Parathyroid adenoma (tissue), 2 donors: ENCODE data around the gene SLC41A3.
"Not testable (repeated sequence)": the region's sequence is repeated elsewhere in the genome, so short reads cannot be mapped to it uniquely, and the experiment has no call there.

Experiments
- H2AFZ ChIP-seq: fragments of 300-600 bp; sonication (generic); one replicate; pipeline ENCODE4 v1.7.0; 2017; ENCODE audit warnings: antibody characterized with exemption, mild to moderate bottlenecking
- H3K27ac ChIP-seq: fragments of 300-600 bp; sonication (generic); one replicate; pipeline ENCODE4 v1.7.0; 2017
- H3K27me3 ChIP-seq: fragments of 300-600 bp; sonication (generic); one replicate; pipeline ENCODE4 v1.7.0; 2017; ENCODE audit warnings: low read length; ENCODE audit not compliant: control insufficient read depth, insufficient read depth
- H3K36me3 ChIP-seq: fragments of 300-600 bp; sonication (generic); one replicate; pipeline ENCODE4 v1.7.0; 2017; ENCODE audit warnings: low read length; ENCODE audit not compliant: control insufficient read depth, insufficient read depth
- H3K4me1 ChIP-seq: fragments of 300-600 bp; sonication (generic); one replicate; pipeline ENCODE4 v1.7.0; 2017; ENCODE audit warnings: control low read depth
- H3K4me2 ChIP-seq: fragments of 300-600 bp; sonication (generic); one replicate; pipeline ENCODE4 v1.7.0; 2017; ENCODE audit warnings: low read length
- H3K4me3 ChIP-seq: fragments of 300-600 bp; sonication (generic); one replicate; pipeline ENCODE4 v1.7.0; 2017; ENCODE audit warnings: low read depth, low read length
- H3K79me2 ChIP-seq: fragments of 300-600 bp; sonication (generic); one replicate; pipeline ENCODE4 v1.7.0; 2017; ENCODE audit warnings: control low read depth
- H3K9ac ChIP-seq: fragments of 300-600 bp; sonication (generic); one replicate; pipeline ENCODE4 v1.7.0; 2017; ENCODE audit warnings: mild to moderate bottlenecking
- H3K9me3 ChIP-seq: fragments of 300-600 bp; sonication (generic); one replicate; pipeline ENCODE4 v1.7.0; 2017; ENCODE audit warnings: low read length; ENCODE audit not compliant: control insufficient read depth
- TF ChIP-seq, protein P1 (sequence below): fragments of 300-600 bp; sonication (generic); IDR thresholded peaks from one replicate; pipeline ENCODE4 v1.7.0; 2017; ENCODE audit warnings: antibody characterized with exemption, mild to moderate bottlenecking
- donor health status: primary hyperparathyroidism.

SLC41A3 gene

DNA sequence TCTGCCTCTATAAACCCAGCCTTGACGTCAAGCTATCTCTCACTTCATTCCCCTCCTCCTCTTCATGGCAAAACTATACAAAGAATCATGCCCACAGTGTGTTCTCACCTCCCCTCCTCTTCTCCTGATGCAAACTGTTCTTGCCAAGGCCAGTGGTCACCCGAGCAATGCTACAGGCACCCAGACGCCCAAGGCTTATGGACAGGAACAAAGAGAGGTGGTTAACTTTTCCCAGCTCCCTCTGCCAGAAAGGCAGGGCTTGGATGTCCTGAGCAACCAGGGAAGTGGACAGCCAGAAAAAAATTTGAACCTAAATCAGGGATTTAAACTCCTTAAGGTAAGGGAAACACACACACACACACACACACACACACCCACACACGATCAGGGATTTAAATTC, 5.1 kb downstream of the SLC41A3 start:
- TF ChIP-seq, protein P1, sequence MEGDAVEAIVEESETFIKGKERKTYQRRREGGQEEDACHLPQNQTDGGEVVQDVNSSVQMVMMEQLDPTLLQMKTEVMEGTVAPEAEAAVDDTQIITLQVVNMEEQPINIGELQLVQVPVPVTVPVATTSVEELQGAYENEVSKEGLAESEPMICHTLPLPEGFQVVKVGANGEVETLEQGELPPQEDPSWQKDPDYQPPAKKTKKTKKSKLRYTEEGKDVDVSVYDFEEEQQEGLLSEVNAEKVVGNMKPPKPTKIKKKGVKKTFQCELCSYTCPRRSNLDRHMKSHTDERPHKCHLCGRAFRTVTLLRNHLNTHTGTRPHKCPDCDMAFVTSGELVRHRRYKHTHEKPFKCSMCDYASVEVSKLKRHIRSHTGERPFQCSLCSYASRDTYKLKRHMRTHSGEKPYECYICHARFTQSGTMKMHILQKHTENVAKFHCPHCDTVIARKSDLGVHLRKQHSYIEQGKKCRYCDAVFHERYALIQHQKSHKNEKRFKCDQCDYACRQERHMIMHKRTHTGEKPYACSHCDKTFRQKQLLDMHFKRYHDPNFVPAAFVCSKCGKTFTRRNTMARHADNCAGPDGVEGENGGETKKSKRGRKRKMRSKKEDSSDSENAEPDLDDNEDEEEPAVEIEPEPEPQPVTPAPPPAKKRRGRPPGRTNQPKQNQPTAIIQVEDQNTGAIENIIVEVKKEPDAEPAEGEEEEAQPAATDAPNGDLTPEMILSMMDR = no peak
- H3K9me3 ChIP-seq = no peaks in the 10 kb centered on the region
- H3K27me3 ChIP-seq = no peaks in the 10 kb centered on the region
- H3K4me3 ChIP-seq = no peak overlapping the region
- H3K36me3 ChIP-seq = no peaks in the 10 kb centered on the region
- H3K4me2 ChIP-seq = no peak overlapping the region
- no peaks in the 10 kb centered on the region for H3K79me2 ChIP-seq
- H3K9ac ChIP-seq = no peak overlapping the region
- no peak overlapping the region for H2AFZ ChIP-seq
- no peak overlapping the region for H3K27ac ChIP-seq
- H3K4me1 ChIP-seq = no peaks in the 10 kb centered on the region

DNA sequence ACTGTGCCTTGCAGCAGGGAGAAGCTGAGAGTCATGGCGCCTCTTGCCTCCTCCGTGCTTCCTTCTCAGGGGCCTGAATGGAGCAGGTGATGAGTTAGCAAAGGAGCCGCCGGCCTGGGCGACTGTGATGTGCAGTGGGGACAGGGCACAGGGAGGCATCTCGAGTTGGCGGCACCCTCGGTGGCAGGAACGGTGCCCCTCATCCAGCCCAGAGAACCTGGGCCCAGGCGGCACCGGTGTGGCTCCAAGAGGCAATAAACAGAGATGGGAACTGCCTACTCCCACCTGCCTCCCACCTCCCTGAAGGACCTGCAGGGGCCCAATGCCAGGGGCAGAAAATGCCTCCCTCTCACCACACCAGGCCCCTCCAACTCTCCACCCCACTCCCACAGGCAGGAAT, 6.2 kb downstream of the SLC41A3 start:
- TF ChIP-seq, protein P1 = no peak
- no peaks in the 10 kb centered on the region for H3K9me3 ChIP-seq
- no peak overlapping the region for H3K4me3 ChIP-seq
- H3K27ac ChIP-seq = no peak overlapping the region
- no peak overlapping the region for H3K4me2 ChIP-seq
- H3K4me1 ChIP-seq = no peaks in the 10 kb centered on the region
- no peak overlapping the region for H2AFZ ChIP-seq
- H3K36me3 ChIP-seq = no peaks in the 10 kb centered on the region
- H3K9ac ChIP-seq = no peak overlapping the region
- H3K27me3 ChIP-seq = no peaks in the 10 kb centered on the region
- peaks cover 3% of the 10 kb centered on the region for H3K79me2 ChIP-seq

DNA sequence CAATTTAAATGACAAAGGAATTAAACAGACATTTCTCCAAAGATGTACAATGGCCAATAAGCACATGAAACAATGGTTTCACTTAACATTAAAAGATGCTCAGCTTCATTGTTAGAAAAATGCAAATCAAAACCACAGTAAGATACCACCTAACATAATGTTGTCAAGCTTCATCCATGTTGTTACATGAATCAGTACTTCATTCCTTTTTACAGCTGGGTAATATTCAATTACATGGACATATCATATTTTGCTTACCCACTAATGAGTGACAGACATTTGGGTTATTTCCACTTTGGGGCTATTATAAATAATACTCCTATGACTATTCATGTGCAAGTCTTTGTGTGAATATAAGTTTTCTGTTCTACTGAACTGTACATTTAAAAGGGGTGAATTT, 7.8 kb downstream of the SLC41A3 start:
- TF ChIP-seq, protein P1 = no peak
- Histone ChIP-seq H3K27ac (no peak overlapping the region), H3K36me3 (no peaks in the 10 kb centered on the region), H3K4me3 (no peak overlapping the region), H3K79me2 (peaks cover 5% of the 10 kb centered on the region), H2AFZ (no peak overlapping the region), H3K9me3 (no peaks in the 10 kb centered on the region), H3K27me3 (no peaks in the 10 kb centered on the region), H3K9ac (no peak overlapping the region), H3K4me1 (no peaks in the 10 kb centered on the region), H3K4me2 (no peak overlapping the region)

DNA sequence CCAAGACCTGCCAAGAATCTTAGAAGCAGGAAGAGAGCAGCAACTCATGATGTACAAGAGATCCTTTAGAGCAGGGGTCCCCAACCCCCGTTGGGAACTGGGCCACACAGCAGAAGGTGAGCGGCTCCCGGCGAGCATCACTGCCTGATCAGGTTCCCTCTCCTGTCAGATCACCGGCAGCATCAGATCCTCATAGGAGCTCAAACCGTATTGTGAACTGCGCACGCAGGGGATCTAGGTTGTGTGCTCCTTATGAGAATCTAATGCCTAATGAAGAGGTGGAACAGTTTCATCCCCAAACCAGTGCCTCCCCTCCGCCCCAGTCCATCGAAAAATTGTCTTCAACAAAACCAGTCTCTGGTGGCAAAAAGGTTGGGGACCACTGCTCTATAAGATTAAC, 13.8 kb downstream of the SLC41A3 start:
- no peaks in the 10 kb centered on the region for H3K4me1 ChIP-seq
- no peaks in the 10 kb centered on the region for H3K27me3 ChIP-seq
- no peak overlapping the region for H3K9ac ChIP-seq
- TF ChIP-seq, protein P1 = no peak
- H3K36me3 ChIP-seq = no peaks in the 10 kb centered on the region
- H3K9me3 ChIP-seq = no peaks in the 10 kb centered on the region
- peaks cover 5% of the 10 kb centered on the region for H3K79me2 ChIP-seq
- H3K4me2 ChIP-seq = no peak overlapping the region
- no peak overlapping the region for H3K4me3 ChIP-seq
- H3K27ac ChIP-seq = no peak overlapping the region
- H2AFZ ChIP-seq = no peak overlapping the region

DNA sequence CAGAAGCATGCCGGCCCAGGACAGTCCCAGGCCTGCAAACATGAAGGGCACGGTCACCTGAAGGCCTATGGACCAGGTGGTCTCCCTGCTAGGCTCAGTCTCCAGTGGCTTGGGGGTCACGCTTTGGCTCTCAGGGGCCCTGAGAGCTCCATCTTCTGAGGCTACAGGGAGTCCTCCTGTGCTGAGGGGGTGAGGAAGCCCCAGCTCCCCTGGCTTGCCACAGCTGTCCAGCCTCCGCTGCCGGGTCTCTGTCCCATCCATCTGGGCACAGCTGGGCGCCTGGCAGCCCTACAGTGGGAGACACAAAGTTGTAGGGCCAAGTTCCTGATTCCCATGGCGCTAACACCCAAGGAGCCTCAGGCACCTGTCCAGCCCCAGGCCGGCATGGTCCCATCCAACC, 16.0 kb downstream of the SLC41A3 start:
- Histone ChIP-seq H3K4me3 (no peak overlapping the region), H2AFZ (no peak overlapping the region), H3K79me2 (peaks cover 3% of the 10 kb centered on the region), H3K36me3 (no peaks in the 10 kb centered on the region), H3K27me3 (no peaks in the 10 kb centered on the region), H3K4me2 (no peak overlapping the region), H3K9me3 (no peaks in the 10 kb centered on the region), H3K27ac (no peak overlapping the region), H3K4me1 (no peaks in the 10 kb centered on the region), H3K9ac (no peak overlapping the region)
- TF ChIP-seq, protein P1 = no peak

DNA sequence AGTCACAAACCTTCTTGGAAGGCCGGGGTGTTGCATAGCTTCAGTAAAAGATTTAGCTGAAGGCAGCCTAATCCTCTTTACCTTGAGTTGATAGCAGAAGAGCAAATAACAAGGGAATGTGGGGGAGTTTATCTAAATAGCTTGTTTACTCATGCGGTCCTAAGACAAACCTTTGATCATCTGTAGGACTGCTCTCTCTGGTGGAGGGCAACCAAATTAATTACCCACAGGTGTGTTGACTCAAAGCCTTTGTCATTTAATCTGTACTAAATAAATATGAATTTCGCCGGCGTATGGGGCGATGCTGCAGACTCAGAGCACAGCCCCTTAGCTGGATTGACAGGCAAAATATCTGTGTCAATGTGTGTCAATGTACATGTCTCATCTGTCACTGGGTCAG, 17.2 kb downstream of the SLC41A3 start:
- H3K79me2 ChIP-seq, H3K4me2 ChIP-seq, H3K36me3 ChIP-seq, H3K9me3 ChIP-seq, H3K9ac ChIP-seq, H3K27me3 ChIP-seq, H3K27ac ChIP-seq, H3K4me1 ChIP-seq, H3K4me3 ChIP-seq, H2AFZ ChIP-seq: not testable (repeated sequence)
